MCF 10A (cell line): ENCODE measurements around the gene INAFM1. TPM values are rescaled to one million over a fixed set of nuclear protein-coding genes. Genes with fewer than 3 reads are reported as not detected.
A peak's percentile ranks its signal among the peaks of the same experiment; 100 is the strongest.

ENCODE experiments used
- BruUV-seq: library from RNA; stranded (reverse); fragments of 400-500 nt; replicated peaks from 2 replicates; lab custom pipeline; 2021; lab: Mats Ljungman, UMichigan
- CTCF ChIA-PET: fragments of 300-600 bp; sonication (Branson Sonifier 250); formaldehyde crosslinking; extraction: SDS; loops from one replicate; lab custom pipeline; 2021; ENCODE audit warnings: antibody characterized with exemption, inconsistent platforms; lab: Yijun Ruan, JAX
- POLR2A ChIA-PET: fragments of 300-600, 350-650 bp; sonication (Branson Sonifier 250); formaldehyde crosslinking; extraction: SDS; loops from one replicate; lab custom pipeline; 2020; ENCODE audit warnings: antibody characterized with exemption, inconsistent platforms; lab: Yijun Ruan, JAX
- DNase-seq: peaks from one replicate; pipeline ENCODE4 v3.0.0-alpha.2; 2018; ENCODE audit not compliant: unreplicated experiment
- H3K27ac Mint-ChIP-seq: one replicate; pipeline ENCODE4 v1.8.0; 2022; ENCODE audit warnings: mild to moderate bottlenecking, low read depth, mixed read lengths; ENCODE audit not compliant: unreplicated experiment
- H3K27me3 Mint-ChIP-seq: one replicate; pipeline ENCODE4 v1.8.0; 2022; ENCODE audit warnings: mixed read lengths; ENCODE audit not compliant: insufficient read depth, unreplicated experiment
- H3K36me3 Mint-ChIP-seq: one replicate; pipeline ENCODE4 v1.8.0; 2022; ENCODE audit warnings: mild to moderate bottlenecking, moderate library complexity, mixed read lengths; ENCODE audit not compliant: insufficient read depth, unreplicated experiment
- H3K4me1 Mint-ChIP-seq: one replicate; pipeline ENCODE4 v1.8.0; 2022; ENCODE audit warnings: mixed read lengths; ENCODE audit not compliant: insufficient read depth, unreplicated experiment
- H3K4me3 Mint-ChIP-seq: one replicate; pipeline ENCODE4 v1.8.0; 2022; ENCODE audit warnings: mild to moderate bottlenecking, moderate library complexity, mixed read lengths; ENCODE audit not compliant: unreplicated experiment
- H3K9me3 Mint-ChIP-seq: one replicate; pipeline ENCODE4 v1.8.0; 2022; ENCODE audit warnings: mixed read lengths; ENCODE audit not compliant: unreplicated experiment
- CTCF ChIP-seq: fragments of 200-600 bp; IDR thresholded peaks from one replicate; pipeline ENCODE4 v1.8.0; 2022; ENCODE audit warnings: antibody characterized with exemption, mild to moderate bottlenecking; ENCODE audit not compliant: unreplicated experiment
- intact Hi-C: fragments of 100-400 bp; cut with micrococcal nuclease; formaldehyde crosslinking; loops from 2 replicates; pipeline ENCODE4 v1.14.1; 2022
- total RNA-seq: library from RNA; stranded (reverse); gene quantifications from 2 replicates; pipeline ENCODE4 v1.2.3, GENCODE V29; 2022

Gene INAFM1
- total RNA-seq, 1 experiment from 2014 or later = 16.8 TPM

GRCh38 chr19:47231215-47232054, 43.2 kb upstream of the INAFM1 start:
- ChIA-PET POLR2A (interaction anchor here (0.6 to 3.7 kb wide), 17 partner anchors 10 to 447 kb away, joined by 3 to 46 read pairs (median 8); partner anchors contain the start of genes CCDC9 and ZC3H4), CTCF (interaction anchor here (0.6 to 1.0 kb wide), 2 partner anchors 13 to 27 kb away, joined by 5 to 7 read pairs; no protein-coding TSS in a partner anchor)
- DNase-seq = peak; percentile 76
- Mint-ChIP-seq H3K4me3 (no peak overlapping the region), H3K4me1 (peaks cover 12% of the 10 kb centered on the region), H3K27me3 (no peaks in the 10 kb centered on the region), H3K36me3 (peaks cover 11% of the 10 kb centered on the region), H3K27ac (peak overlapping the region; percentile 87), H3K9me3 (no peaks in the 10 kb centered on the region)
- intact Hi-C loops = loop anchor here (1.0 kb wide), 1 partner anchor 13 kb away; no protein-coding TSS in a partner anchor
- BruUV-seq = TSS peak; percentile 66
- TF ChIP-seq CTCF = no peak

GRCh38 chr19:47232422-47233211, 42.1 kb upstream of the INAFM1 start:
- DNase-seq = peak; percentile 80
- H3K9me3 Mint-ChIP-seq = no peaks in the 10 kb centered on the region
- no peaks in the 10 kb centered on the region for H3K36me3 Mint-ChIP-seq
- H3K4me3 Mint-ChIP-seq = no peak overlapping the region
- ChIA-PET POLR2A (interaction anchor here (0.6 to 3.7 kb wide), 26 partner anchors 8 to 487 kb away, joined by 3 to 46 read pairs (median 5); partner anchors contain the start of genes CCDC9, SAE1 and ZC3H4), CTCF (interaction anchor here (0.6 to 1.2 kb wide), 6 partner anchors 9 to 578 kb away, joined by 3 to 8 read pairs (median 4); no protein-coding TSS in a partner anchor)
- peaks cover 12% of the 10 kb centered on the region for H3K4me1 Mint-ChIP-seq
- peak overlapping the region; percentile 87 for H3K27ac Mint-ChIP-seq
- intact Hi-C loops = loop anchor here (1.0 kb wide), 1 partner anchor 12 kb away; no protein-coding TSS in a partner anchor
- no peak for TF ChIP-seq CTCF
- no peaks in the 10 kb centered on the region for H3K27me3 Mint-ChIP-seq
- no TSS peak for BruUV-seq

- Mint-ChIP-seq H3K9me3 (no peaks in the 10 kb centered on the region), H3K36me3 (no peaks in the 10 kb centered on the region), H3K27ac (no peak overlapping the region), H3K4me3 (no peak overlapping the region), H3K4me1 (peaks cover 12% of the 10 kb centered on the region), H3K27me3 (no peaks in the 10 kb centered on the region)
- no TSS peak for BruUV-seq
- DNase-seq = no peak
- intact Hi-C loops = no loop called here
- no peak for TF ChIP-seq CTCF
- ChIA-PET CTCF (interaction anchor here (0.7 to 3.6 kb wide), 2 partner anchors 11 to 14 kb away, joined by 3 to 16 read pairs; no protein-coding TSS in a partner anchor), POLR2A (interaction anchor here (0.9 to 1.0 kb wide), 2 partner anchors 8 to 10 kb away, joined by 3 to 4 read pairs; no protein-coding TSS in a partner anchor)
Observed at GRCh38 chr19:47236072-47236675, 38.5 kb upstream of the INAFM1 start.
